Skin of body (tissue), 2 donors: ENCODE data around the gene IL17RD. TPM values are rescaled to one million over a fixed set of nuclear protein-coding genes. Genes with fewer than 3 reads are reported as not detected.

Experiments used
- DNase-seq: peaks from one replicate; lab custom pipeline; 2025; lab: John Stamatoyannopoulos, UW
- total RNA-seq: library from RNA; depleted of rRNA; stranded (reverse); fragments of >200 nt; gene quantifications from one replicate; pipeline ENCODE4 v1.2.3, GENCODE V29; 2014

IL17RD gene
- total RNA-seq: 18.3 TPM

DNA sequence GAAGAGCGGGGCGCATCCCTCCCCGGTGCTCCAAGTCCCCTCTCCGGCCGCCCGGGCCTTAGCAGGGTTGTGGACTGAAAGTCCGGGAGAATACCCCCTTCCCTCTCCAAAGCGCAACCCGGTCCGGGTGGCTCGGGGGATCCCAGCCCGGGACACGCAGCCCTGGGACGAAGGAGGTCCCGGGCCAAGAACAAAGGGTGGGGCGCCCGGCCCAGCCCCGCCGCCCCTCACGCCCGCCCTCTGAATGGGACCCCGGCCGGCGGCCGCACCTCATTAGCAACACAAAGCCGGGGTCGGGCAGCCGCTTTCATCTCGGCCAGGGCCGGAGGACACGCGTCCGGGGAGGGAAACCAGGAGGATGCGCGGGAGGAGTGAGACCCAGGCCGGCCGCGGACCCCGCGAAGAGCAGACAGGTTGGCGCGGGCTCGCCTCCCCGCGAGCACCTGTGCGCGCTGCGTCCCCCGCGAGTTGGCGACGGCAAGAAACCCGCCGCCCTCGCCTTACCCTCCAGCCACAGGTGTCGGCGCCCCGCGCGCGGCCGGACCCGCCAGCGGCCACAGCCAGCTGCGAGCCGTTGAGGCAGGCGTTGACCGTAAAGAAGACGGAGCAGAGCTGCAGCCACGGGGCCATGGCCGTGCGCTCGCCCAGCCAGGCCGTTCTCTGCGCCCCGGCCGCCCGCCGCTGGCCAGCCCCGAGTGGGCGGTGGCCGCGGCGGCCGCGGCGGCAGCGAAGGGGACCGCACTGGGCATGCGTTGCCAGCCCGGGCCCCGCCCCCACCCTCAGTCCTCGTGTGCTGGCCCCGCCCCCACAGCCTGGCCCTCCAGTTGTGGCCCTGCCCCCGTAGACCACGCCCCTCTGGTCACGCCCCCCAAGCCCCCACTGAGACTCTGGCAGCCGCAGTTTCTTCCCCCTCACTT, at the start of gene IL17RD:
TSS of gene IL17RD (minus strand) at position 697 of the 917 bp plus-strand sequence. CDS start at position 630, 67 bp downstream.
- DNase-seq: peak; percentile 51

DNA sequence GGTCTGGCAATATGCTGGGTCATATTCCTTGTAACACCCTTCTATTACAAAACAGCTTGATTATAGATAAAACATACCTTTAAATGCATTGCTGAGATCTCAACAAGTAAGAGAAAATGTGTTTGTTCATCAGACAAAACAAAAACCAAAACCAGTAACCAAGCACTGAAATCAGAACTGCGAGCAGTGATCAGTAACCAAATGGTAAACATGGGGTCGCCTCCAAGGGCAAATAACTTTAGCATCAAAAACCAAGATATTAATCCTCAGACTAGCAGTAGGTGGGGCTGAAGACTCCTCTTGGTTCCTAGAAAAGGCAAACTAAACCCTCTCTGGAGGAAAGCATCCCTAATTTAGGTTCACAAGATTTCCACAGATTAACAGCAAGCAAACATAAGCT, 41.3 kb upstream of the IL17RD start:
- DNase-seq: no peak

DNA sequence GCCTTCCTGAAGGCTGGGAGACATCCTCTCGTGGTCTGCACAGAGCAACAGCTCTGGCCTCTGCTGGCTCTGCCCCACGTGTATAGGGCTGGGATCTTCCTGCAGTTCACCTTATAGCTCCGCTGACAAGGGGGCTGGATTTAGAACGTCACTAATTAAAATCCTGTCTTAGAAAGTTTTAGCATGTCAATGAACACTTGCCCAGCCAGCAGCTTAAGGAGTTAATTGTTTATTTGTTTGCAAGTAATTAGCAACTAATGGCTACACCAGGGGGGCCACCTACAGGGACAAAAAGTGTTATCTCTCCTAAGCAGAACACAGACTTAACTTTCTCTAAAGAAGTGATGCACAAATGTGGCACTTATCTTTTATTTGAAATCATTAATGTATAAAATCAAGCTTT, 34.7 kb upstream of the IL17RD start, which contains the start of gene HESX1:
TSS of gene HESX1 (minus strand) at position 84 of the 403 bp plus-strand sequence. CDS start at position 24, 60 bp downstream.
- no peak for DNase-seq

DNA sequence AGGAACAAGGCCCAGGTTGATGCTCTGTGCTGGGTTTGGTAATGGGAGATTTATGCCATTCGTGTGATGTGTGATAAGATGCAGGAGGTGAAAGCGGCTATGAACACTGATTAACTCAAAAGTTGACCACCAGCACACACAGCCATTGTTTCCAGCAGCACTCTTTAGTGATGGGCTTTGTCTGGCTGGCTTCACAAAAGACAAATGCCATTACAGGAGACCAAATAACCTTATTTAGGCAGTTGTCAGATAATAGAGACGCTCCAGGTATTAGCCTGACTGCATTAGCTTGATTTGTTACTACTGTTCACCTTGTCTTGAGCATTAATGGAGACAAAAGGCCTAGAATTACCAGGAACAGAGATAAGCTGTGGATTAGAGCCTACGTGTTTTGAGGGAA, 29.5 kb upstream of the IL17RD start:
- no peak for DNase-seq

DNA sequence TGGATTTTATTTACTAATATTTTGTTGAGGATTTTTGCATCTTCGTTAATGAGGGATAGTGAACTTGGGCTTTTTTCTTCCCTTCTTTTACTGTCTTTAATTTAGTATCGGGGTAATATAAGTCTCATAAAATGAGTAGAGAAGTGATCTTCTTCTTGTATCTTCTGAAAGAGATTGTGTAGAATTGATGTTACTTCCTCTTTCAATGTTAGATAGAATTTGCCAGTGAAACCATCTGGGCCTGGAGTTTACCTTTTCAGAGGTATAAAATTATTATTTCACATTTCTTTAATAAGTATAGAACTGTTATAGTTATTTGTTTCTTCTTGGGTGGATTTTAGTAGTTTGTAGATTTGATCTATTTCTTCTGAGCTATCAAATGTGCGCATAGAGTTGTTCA, 26.9 kb upstream of the IL17RD start:
- DNase-seq: no peak

DNA sequence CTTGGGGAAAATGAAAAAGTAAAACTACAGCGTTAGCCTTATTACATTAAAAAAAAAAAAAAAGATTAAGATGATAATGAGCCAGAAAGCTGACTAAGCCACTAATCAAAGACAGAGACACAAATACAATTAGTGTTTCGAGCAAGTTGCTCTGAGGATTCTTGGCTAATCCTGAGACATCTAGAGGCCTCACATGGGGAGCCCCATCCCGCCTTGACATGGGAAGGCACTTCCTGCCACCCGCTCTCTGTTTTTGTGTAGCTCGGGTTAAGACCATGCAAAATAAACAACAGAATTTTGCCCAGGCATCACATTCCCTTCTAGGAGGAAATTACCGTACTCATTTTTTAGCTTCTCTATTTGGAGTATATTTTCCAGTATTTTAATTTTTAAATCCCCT, 19.4 kb upstream of the IL17RD start:
- DNase-seq: peak; percentile 59

DNA sequence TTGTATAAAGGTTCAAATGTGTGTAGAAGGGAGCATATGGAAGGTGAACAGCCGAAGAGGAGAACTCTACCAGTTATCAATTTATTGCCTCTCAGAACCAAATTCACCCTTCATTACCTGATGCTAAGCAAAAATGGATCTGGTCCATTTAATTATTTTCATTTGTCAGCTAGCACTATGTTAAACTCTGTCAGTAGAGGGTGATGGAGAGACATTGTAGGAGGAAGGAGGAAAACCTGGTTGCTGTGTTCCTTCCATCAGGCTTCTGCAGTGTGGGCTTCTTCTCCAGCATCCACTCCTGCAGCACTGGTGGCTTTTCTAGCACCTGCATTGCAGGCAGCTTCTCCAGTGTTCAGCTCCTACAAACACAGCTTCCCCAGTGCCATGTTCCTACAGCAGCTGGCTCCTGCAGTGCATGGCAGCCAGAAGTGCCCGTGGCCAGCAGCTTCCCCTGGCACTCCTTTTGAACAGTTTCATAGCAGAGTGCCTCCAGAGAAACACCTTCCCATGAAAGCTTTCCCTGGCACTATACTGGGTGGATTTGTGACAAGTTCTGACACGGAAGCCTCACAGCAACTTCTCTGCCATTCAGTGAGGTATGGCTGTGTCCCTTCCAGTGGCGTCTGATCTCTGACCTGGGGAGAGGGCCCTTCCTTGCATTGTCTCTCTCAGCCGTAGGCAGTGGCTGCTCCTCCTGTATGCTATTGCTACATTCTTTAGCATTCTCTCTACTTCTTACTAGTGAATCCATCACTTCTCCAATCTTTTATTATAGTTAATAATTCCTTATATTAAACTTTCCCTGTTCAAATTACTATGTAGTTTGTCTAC, 14.6 kb upstream of the IL17RD start:
- no peak for DNase-seq

DNA sequence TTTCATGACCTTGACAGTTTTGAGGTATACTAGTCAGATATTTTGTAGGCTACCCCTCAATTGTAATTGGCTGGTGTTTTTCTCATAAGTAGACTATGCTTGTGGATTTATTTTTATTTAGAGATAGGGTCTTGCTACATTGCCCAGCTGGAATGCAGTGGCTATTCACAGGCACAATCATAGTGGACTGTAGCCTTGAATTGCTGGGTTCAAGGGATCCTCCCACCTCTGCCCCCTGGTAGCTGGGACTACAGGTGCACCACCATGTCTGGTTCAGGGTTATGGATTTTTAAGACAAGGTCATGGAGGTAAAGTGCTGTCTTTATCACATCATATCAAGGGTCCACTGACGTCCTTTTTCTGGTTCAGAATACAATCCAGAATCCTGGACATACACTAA, 10.9 kb upstream of the IL17RD start:
- DNase-seq: no peak

DNA sequence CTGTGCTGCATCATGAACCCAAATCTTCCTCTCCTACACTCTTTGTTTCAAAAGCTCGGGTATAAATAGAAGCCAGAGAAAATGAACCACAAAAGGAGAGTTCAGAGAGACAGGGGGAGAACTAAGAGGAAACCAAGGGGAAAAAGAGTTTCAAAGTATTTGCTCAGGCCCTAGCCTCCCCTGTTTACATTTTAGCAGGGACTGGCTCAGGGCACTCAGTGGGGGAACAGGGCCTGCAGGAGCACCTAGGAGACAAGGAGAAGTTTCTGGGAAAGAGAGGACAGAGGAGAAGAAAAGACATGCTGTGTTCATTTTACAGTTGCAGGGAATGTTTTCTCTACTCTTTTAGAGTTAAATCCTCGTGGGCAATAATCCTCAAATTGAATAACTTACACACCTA, 8.5 kb upstream of the IL17RD start:
- no peak for DNase-seq

DNA sequence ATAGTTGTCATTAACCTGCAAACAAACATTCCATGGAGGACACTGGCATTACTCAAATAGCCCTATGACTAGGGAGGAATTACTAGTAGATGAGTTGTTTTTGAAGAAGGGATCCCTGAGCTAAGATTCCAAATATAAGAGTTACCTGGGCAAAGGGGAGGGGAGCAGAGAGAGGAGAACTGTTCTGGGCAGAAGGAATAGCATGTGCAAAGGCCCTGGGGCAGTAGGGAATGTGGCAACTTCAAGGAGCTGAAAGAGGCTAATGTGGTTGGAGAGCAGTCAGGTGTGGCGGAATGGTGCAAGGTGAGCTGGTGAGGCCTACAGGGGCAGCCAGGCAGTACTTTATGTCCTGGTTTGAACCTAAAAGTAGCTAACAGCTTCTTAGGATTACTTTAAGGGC, 5.8 kb upstream of the IL17RD start:
- DNase-seq: no peak

DNA sequence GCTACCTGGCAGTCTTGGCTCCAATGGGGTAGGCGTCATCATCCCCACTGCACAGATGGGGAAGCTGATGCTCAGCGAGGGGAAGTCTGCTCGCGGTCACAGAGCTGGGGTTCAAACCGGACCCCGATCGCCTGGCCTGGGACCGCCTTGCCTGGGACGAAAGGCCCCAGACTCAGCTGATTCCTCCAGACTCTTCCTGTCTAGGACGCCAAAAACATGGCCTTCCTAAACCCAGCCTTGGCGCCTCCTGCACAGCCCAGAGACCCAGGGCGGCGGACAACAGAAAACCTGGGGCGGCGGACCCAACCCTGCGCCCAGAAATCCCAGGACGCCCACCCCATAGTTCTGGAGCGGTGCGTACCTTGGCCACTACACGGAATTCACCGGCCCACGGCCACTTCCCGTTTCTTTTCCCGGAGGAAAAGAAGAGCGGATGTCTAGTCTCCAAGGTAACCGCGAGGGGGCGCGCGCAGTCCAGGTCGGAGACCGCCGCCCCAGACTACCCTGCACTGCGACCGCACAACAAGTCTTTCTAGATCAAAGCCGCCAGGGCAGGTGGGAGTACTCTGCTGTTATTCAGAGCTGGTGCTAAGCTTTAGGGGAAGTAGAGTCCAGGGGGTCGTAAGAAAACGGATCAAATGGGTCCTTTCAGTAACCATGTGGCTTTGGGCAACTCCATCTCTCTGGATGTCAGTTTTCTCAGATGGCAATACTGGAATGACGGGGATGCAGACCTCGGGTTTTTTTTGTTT, 4.9 kb upstream of the IL17RD start:
- DNase-seq: no peak

DNA sequence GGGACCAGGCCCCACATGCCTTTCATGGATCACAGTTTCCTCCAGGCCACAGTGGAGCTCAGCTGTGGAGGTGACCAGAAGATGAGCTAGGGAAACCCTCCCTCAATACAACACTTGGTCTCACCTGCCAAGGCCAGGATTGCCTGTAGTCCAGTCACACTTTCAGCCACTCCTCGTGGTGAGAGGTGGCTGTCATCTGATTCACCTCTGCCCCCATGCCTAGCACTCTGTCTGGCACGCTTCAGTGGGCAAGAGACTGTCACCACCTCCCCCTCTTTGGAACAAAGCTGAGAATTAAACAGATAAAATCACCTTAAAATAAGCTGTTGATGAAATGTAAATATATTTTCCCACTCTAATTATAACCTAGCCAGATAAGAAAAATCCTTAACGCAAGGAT, 4.0 kb upstream of the IL17RD start:
- DNase-seq: no peak

DNA sequence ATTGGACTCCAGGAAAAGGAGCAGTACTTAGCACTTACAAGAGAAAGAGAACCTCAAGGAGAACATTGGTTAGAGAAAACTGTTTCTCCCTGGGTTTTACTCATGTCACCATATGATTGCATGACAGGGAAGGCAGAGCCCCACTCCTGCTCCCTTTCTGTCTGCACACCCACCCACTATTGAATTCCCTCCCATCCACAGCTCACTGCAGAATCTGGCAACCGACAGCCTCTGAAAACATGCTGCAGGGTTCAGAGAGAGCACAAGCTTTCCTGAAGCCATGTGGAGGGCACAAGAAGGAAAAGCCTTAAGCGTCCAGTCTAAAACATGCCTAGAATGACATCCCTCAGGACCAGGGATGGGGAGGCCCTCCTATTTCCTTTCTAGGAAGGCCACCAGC, 3.0 kb upstream of the IL17RD start:
- no peak for DNase-seq

DNA sequence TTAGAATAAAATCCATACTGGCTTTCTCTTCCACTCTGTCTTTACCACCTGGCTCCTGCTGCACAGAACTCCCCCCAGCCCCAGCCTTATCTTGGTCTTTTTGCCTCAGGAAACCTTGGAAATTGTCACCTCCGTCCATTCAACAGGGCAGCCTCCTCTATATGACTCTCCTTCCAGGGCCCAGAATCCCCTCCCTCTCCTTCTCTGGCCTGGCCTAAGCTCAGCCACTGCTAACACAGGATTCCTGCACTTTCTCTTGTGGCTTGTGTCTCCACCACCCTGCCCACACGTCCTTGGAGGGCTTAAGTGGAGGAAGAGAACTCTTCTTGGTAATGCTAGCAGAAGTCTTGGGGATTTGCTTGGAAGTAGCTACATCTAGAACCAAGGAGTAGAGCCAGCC, 1.5 kb upstream of the IL17RD start:
- no peak for DNase-seq

DNA sequence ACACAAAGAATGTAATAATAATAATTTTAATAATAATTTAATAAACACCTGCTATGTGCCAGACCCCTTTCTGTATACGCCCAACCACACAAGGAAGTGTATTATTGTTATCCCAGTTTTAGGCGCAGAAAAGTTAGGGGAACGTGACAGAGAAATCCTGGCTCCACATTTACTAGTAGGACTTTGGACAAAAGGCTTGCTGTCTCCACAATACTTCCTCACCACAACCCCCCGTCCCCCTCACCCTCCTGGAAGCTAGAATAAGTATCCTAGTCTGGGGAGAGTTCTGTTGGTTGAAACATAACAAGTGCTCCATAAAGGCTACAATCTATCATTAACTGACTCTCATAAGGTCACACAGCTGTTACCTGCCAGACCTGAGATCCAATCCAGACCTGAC, 488 bp upstream of the IL17RD start:
- no peak for DNase-seq

DNA sequence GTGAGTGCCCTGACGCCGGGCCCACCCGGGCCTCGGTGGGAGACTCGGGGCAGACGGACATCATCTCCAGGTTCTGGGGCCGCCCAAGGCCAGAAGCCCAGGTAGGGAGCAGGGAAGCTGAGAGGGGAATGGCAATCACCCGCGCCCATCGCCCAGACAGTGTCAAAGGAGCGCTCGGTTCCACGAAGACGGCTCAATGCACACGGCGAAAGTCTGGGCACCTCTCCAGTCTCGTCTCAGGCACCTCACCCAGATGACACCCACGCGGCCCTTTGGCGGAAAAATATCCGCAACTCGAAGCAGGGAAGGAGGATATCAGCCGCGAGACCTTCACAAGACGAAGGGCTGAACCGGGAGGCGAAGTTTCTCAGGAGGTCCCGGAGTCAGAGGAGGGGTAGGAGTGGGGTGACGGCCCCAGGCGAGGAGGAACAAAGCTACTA, 916 bp downstream of the IL17RD start:
- DNase-seq: no peak

DNA sequence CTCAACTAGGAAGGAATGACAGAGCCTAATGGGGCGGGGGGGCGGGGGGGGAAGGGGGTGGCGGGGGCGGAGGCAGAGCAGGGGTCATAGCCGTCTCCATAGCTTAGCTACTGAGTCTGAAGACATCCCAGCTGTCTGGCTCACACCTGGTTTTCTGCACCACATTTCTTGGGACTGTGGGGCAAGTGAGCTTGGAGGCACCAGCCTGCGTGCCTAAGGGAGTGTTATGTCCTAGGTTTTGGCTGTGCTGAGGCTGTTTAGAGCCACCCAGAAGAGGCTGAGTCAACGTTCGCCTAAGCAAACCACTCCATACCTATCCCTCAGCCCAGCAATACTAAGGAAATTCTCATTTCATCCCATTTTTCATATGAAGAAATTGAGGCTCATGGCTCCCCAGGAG, 1.4 kb downstream of the IL17RD start:
- no peak for DNase-seq

DNA sequence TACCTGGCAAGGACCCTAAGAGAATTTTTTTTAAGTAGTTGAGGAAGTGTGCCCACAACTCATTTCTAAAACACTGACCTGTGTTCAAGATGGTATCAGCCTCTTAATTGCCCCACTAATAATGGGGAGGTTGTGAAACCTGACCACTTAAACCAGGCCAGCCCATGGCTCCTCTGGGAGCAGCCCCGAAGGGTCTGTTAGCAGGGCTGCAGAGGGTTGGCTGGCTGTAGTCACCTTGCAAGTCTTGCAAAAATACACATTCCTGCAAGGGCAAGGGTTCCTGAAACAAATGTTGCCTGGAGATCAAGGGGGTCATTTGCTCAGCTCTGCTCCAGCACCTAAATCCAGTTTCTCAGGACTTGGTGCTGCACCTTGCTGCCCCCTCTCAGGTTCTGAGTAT, 3.2 kb downstream of the IL17RD start:
- DNase-seq: no peak

DNA sequence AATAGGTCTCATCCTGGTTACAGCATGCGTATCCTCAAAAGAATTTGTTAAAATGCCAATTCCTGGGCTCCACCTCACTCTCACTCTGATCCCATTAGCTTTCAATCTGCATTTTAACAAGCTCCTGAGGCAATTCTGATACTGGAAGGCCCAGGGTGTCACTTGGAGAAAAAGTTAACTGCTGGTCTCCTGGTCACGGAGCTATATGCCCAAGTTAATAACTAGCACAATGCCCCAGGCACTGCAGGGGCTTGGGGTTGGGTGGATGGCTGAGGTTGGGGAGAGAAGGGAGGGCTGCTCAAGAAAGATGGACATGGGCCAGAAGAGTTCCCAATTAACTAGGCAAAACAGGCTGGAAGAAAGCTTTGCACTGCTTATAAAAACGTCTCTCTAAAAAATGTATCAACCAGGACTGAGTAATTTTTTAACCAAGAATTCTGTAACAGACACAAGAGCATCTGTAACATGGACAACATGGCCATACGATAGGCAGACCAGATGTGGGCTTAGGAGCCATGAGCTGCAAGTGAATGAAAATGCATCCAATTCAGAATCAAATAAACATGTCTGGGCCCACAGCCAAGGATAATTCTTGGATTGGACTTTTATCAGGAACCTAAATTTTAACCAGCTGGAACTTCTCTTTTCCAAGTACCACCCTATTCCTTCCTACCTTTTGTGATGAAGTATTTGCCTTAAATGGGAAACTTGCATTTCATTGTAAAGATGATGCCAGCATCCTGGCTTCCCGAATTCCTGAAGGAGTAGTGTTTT, 4.2 kb downstream of the IL17RD start:
- peak; percentile 90 for DNase-seq

DNA sequence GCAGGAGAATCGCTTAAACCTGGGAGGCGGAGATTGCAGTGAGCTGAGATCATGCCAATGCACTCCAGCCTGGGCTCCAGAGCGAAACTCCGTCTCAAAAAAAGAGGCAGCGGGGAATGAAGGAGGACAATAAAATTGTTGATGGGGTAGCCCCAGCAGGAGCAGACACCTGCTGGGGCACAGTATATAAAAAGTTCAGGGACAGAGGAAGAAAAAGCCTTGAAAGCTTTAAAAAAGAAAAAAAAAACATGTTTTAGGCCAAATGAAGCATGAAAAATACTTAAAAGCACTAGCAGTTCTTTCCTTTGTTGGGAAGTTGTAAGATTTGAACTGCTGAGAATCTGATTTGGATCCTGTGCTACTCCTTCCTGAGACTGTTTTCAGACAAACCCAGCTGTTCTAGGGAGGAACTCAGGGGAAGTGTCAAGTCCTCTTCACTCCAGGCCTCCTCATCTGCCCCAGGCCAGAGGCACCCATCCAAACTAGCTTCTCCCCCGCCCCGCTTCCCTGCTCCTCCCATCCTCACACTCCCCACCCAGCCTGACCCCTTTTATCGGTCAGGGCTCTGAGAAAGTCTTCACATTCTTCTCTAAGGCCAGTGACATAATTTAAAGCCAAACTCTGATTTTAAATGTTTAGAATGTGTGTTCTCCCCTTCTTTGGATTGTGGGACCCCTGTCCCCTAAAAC, 4.9 kb downstream of the IL17RD start:
- DNase-seq: peak; percentile 67
